DND-41 (cell line): Measurements from ENCODE around the gene FRS2.

Source experiments
- ATAC-seq: fragments of 200-7000 bp; cut with Tn5 transposase; 3 replicates; pipeline ENCODE4 v1.9.1; 2021; ENCODE audit warnings: low read depth; ENCODE audit not compliant: insufficient read depth
- DNase-seq: peaks from one replicate; pipeline ENCODE4 v3.0.0-alpha.2; 2020
- H2AFZ ChIP-seq: 2 replicates; pipeline ENCODE4 v1.6.0; 2012; ENCODE audit warnings: low read depth, low read length
- H3K27ac ChIP-seq: 2 replicates; pipeline ENCODE4 v1.5.1; 2012; ENCODE audit warnings: low read length, inconsistent platforms
- H3K27me3 ChIP-seq: fragments of 200-600 bp; sonication (generic); 2 replicates; pipeline ENCODE4 v1.6.0; 2012; ENCODE audit warnings: low read length, mild to moderate bottlenecking, inconsistent platforms; ENCODE audit not compliant: insufficient read depth, poor library complexity
- H3K36me3 ChIP-seq: 2 replicates; pipeline ENCODE4 v1.5.1; 2012; ENCODE audit warnings: low read length, inconsistent platforms; ENCODE audit not compliant: insufficient read depth
- H3K4me1 ChIP-seq: 2 replicates; pipeline ENCODE4 v1.5.1; 2012; ENCODE audit warnings: mild to moderate bottlenecking, low read length; ENCODE audit not compliant: insufficient read depth
- H3K4me2 ChIP-seq: 2 replicates; pipeline ENCODE4 v1.6.0; 2012; ENCODE audit warnings: mild to moderate bottlenecking, moderate library complexity, low read length, inconsistent platforms; ENCODE audit not compliant: insufficient read depth
- H3K4me3 ChIP-seq, 2 experiments: fragments of 200-600 bp in 1 of 2; shearing (Covaris generic) in 1 of 2; 2 replicates each; pipeline ENCODE4 v1.5.1; 2012 to 2016; ENCODE audit warnings: inconsistent platforms in 2 of 2, low read length in 2 of 2, mild to moderate bottlenecking in 2 of 2, low read depth in 1 of 2, moderate library complexity in 1 of 2
- H3K79me2 ChIP-seq: 2 replicates; pipeline ENCODE4 v1.6.0; 2012; ENCODE audit warnings: low read length, inconsistent platforms; ENCODE audit not compliant: insufficient read depth
- H3K9ac ChIP-seq: 2 replicates; pipeline ENCODE4 v1.6.0; 2012; ENCODE audit warnings: low read depth, mild to moderate bottlenecking, inconsistent platforms, low read length, moderate library complexity
- H3K9me3 ChIP-seq: 2 replicates; pipeline ENCODE4 v1.5.1; 2012; ENCODE audit warnings: low read length, moderate library complexity, mild to moderate bottlenecking, inconsistent platforms; ENCODE audit not compliant: insufficient read depth, severe bottlenecking
- H4K20me1 ChIP-seq: 2 replicates; pipeline ENCODE4 v1.6.0; 2012; ENCODE audit warnings: low read length; ENCODE audit not compliant: insufficient read depth
- EZH2 ChIP-seq: IDR thresholded peaks from 3 replicates; pipeline ENCODE4 v1.6.1; 2012; ENCODE audit warnings: borderline replicate concordance, low read depth, mild to moderate bottlenecking, moderate library complexity, low read length, inconsistent platforms; ENCODE audit not compliant: severe bottlenecking
- TF ChIP-seq, protein P1 (sequence below): IDR thresholded peaks from 2 replicates; pipeline ENCODE4 v1.5.1; 2012; ENCODE audit warnings: borderline replicate concordance, low read length, moderate library complexity, mild to moderate bottlenecking; ENCODE audit not compliant: poor library complexity, severe bottlenecking; ENCODE audit errors: extremely low read depth

Gene FRS2

DNA sequence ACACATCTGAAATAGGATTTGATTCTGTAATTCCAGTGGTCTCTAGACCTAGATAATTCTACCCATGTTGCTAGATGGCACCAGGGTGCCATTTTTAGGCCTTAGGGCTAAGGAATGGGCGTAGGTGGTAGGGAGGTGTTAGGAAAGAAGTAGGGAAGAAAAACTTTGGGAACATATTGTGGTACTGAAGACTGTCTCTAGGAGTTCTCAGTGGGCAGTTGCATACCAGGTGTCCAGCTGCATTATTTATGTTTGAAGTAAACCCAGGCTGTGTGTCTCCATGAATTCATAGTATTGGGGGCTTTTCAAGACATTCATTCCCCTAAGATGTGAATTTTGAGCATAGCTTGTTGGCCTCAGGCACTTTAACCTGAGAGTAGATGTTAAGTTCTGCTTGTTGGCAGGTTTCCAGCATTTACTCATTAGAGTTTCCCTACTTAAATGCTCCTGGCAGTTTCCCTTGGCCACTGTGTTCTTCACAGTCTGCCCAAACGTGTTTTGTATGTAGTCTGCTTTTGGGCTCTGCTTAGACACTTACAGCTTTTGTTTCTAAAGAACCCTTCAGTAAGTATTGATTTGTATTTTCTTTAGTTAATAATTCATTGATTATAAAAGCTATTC lies 83.5 kb downstream of the FRS2 start:
- Histone ChIP-seq H4K20me1 (peaks cover 5% of the 10 kb centered on the region), H3K79me2 (peaks cover 8% of the 10 kb centered on the region; the same call in 1 of the 2 replicates), H3K27me3 (no peaks in the 10 kb centered on the region), H3K9ac (no peak overlapping the region), H3K4me2 (no peak overlapping the region), H3K4me1 (no peaks in the 10 kb centered on the region), H3K9me3 (no peaks in the 10 kb centered on the region), H3K27ac (no peak overlapping the region), H3K36me3 (no peaks in the 10 kb centered on the region), H2AFZ (no peak overlapping the region), H3K4me3 (no peak overlapping the region)
- no peak for TF ChIP-seq EZH2
- TF ChIP-seq, protein P1, sequence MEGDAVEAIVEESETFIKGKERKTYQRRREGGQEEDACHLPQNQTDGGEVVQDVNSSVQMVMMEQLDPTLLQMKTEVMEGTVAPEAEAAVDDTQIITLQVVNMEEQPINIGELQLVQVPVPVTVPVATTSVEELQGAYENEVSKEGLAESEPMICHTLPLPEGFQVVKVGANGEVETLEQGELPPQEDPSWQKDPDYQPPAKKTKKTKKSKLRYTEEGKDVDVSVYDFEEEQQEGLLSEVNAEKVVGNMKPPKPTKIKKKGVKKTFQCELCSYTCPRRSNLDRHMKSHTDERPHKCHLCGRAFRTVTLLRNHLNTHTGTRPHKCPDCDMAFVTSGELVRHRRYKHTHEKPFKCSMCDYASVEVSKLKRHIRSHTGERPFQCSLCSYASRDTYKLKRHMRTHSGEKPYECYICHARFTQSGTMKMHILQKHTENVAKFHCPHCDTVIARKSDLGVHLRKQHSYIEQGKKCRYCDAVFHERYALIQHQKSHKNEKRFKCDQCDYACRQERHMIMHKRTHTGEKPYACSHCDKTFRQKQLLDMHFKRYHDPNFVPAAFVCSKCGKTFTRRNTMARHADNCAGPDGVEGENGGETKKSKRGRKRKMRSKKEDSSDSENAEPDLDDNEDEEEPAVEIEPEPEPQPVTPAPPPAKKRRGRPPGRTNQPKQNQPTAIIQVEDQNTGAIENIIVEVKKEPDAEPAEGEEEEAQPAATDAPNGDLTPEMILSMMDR: no peak
- no peak for ATAC-seq
- no peak for DNase-seq

DNA sequence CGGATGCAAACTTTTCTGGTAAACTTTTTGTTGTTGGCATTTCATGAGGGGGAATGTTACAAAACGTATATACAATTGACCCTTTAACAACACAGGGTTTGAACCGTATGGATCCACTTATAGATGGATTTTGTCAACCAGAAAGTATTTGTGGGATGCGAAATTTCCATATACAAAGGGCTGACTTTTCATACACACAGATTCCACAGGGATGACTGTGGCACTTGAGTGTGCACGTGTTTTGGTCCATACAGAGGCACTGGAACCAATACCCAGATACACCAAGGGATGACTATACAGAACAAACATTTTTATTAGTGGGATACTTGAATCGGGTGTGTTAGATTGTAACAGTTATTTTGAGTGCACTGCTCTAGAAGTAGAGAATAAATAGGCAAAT lies 85.3 kb downstream of the FRS2 start:
- Histone ChIP-seq H3K27ac (no peak overlapping the region), H3K9me3 (no peaks in the 10 kb centered on the region), H2AFZ (no peak overlapping the region), H3K4me3 (no peak overlapping the region), H3K79me2 (peaks cover 17% of the 10 kb centered on the region), H3K27me3 (no peaks in the 10 kb centered on the region), H3K4me1 (no peaks in the 10 kb centered on the region), H3K36me3 (no peaks in the 10 kb centered on the region), H4K20me1 (peaks cover 7% of the 10 kb centered on the region), H3K4me2 (no peak overlapping the region), H3K9ac (no peak overlapping the region)
- TF ChIP-seq EZH2: no peak
- TF ChIP-seq, protein P1: no peak
- no peak for DNase-seq
- no peak for ATAC-seq

DNA sequence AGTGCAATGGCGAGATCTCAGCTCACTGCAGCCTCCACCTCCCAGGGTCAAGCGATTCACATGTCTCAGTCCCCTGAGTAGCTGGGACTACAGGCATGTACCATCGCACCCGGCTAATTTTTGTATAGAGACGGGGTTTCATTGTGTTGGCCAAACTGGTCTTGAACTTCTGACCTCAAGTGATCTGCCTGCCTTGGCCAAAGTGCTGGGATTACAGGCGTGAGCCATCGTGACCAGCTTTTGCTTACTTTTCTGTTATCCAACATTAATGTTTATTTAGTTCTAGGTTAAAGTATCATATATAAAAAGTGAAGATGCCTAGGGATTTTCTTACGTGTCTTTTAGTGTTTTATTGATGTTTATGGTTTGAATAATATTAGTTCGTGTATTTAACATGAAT lies 86.2 kb downstream of the FRS2 start:
- Histone ChIP-seq H3K9ac (no peak overlapping the region), H3K27ac (no peak overlapping the region)

More for the DNA sequence above, 86.2 kb downstream of the FRS2 start:
- Histone ChIP-seq H3K9me3 (no peaks in the 10 kb centered on the region), H3K4me2 (no peak overlapping the region), H3K4me1 (no peaks in the 10 kb centered on the region), H3K4me3 (no peak overlapping the region), H3K79me2 (peaks cover 18% of the 10 kb centered on the region), H3K27me3 (no peaks in the 10 kb centered on the region), H4K20me1 (peaks cover 7% of the 10 kb centered on the region), H2AFZ (no peak overlapping the region), H3K36me3 (no peaks in the 10 kb centered on the region)
- no peak for TF ChIP-seq EZH2
- TF ChIP-seq, protein P1: no peak
- ATAC-seq (no peak), DNase-seq (no peak)
